GM12873 (cell line): ENCODE data around the gene CLEC4G.

ENCODE experiments used
- TF ChIP-seq, protein P1 (sequence below): IDR thresholded peaks from 2 replicates; pipeline ENCODE4 v1.5.1; 2012; ENCODE audit warnings: low read depth, mild to moderate bottlenecking, moderate library complexity, low read length, control low read depth; ENCODE audit not compliant: insufficient read depth; ENCODE audit errors: missing control alignments

Gene CLEC4G

DNA sequence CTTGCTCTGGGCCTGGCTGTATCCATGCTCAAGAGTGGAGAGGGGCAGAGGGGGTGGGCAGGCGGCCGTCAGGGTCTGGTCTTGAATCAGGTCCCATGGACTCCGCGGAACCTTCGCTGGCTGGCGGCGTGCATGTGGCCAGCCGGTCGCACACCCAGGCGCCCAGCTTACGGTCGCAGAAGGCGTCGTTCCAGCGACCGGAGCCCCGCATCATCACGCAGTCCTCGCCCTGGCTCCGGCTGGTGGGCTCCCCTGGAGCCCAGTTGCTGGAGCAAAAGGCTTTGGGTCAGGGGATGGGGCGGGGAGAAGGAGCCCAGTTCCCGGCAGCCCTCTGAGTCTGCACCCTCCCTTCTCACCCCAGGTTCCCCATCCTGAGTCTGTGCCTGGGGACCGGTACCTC is 42.7 kb downstream of the CLEC4G start:
- TF ChIP-seq, protein P1, sequence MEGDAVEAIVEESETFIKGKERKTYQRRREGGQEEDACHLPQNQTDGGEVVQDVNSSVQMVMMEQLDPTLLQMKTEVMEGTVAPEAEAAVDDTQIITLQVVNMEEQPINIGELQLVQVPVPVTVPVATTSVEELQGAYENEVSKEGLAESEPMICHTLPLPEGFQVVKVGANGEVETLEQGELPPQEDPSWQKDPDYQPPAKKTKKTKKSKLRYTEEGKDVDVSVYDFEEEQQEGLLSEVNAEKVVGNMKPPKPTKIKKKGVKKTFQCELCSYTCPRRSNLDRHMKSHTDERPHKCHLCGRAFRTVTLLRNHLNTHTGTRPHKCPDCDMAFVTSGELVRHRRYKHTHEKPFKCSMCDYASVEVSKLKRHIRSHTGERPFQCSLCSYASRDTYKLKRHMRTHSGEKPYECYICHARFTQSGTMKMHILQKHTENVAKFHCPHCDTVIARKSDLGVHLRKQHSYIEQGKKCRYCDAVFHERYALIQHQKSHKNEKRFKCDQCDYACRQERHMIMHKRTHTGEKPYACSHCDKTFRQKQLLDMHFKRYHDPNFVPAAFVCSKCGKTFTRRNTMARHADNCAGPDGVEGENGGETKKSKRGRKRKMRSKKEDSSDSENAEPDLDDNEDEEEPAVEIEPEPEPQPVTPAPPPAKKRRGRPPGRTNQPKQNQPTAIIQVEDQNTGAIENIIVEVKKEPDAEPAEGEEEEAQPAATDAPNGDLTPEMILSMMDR: no peak

DNA sequence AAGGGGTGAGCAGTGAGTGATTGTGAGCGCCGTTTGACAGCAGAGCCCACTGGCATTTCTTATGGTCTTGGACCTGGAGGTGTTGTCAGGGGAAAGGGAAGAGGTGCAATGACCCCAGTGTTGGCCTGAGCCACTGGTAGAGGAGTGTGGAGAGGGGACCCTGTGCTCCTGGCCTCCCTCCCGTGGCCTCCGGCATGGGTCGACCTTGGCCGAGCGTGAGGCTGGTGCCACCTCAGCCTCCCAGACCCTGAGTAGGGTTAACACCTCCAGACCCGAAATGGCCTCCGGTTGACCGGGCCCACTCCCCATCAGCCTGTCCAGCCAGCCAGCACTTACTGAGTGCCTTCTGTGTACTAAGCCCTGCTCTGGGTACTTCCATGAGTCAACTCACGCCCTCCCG is 44.7 kb downstream of the CLEC4G start:
- TF ChIP-seq, protein P1: no peak

DNA sequence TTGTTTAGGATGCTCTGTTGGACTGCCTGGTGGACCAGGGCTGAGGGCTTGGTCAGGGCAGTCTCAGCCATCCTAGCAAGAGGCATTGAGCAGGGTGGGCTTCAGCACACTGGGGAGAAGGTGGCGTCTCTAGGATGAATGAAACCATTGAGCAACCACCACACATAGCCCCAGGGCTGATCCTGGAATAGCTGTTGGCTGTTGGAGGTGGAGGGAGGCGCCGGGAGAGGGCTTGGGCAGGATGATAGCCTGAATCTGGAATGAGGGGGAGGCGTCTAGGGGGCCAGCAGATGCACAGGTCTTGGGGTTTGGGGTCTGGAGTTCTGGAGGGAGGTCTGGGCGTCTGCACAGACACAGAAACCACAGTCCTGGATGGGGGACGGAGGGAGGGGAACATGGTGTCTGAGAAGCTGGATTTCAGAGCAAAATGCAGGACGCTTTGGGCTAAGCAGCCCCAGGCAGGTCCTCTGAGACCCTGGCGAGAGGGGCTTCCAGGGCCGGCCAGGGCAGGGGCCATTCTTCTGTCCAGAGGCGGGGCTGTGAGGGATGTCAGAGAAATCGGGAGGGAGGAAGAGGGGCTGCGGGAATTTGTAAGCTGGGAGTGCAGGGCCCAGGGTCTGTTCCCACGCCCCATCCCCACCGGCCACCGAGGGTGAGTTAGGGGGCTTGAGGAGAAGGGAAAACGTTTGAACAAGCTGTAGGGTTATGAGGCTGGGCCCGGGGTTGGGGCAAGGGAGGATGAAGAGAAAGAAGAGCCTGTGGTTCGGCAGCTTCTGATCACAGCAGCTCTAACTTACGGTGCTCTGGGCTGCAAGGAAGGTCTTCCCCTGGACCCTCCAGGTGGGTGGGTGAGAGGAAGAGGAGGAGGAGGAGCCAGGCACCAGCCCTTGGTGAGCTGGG is 46.1 kb downstream of the CLEC4G start:
- TF ChIP-seq, protein P1: no peak

DNA sequence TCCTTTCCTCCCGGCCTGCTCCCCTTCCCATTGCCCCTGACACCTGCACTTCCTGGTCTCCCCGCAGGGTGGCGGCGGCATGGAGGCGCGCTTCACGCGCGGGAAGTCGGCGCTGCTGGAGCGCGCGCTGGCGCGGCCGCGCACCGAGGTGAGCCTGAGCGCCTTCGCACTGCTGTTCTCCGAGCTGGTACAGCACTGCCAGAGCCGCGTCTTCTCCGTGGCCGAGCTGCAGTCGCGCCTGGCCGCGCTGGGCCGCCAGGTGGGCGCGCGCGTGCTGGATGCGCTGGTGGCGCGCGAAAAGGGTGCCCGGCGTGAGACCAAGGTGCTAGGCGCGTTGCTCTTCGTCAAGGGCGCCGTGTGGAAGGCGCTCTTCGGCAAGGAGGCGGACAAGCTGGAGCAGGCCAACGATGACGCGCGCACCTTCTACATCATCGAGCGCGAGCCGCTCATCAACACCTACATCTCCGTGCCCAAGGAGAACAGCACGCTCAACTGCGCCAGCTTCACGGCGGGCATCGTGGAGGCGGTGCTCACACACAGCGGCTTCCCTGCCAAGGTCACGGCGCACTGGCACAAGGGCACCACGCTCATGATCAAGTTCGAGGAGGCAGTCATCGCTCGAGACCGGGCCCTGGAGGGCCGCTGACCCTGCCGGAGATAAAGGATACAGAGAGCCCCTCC is 49.6 kb downstream of the CLEC4G start:
- TF ChIP-seq, protein P1: no peak

DNA sequence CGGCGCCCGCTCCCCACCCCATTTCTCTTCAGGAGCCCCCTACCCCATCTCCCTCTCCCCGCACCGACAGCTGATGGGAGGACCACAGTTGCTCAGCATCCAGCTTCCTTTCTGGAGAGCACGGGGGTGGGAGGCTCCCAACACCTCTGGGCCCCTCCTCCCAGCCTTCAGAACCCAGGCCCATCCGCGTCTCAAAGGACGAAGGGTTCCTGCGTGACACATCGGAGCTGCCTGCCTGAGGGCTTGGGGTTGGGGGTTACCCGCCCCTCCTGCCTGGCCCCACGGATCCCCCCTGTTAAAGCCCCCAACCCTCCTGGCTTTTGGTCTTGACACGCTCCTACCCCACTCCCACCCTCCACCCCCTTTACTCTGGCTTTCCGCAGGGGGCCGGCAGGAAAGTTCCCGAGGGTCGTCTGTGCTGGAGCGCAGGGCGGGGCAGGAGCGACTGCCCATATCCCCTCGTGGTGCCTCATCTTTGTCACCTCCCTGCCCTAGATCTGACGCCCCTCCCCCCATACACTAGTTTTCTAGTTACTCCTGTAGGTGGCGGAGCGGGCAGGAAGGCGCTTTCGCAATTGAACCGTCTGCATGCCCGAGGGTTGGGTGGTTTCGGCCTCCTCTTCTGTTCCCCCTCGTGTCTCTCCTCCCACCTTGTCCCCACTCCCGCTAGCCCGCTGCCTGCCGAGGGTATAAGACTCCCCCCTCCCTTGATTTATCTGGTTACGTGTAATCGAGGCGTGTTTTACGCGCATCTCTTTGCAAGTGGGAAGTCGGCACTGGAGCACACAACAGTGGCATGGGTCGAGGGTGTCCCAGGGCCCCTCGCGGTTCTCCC is 50.4 kb downstream of the CLEC4G start:
- TF ChIP-seq, protein P1: peak; percentile 76

DNA sequence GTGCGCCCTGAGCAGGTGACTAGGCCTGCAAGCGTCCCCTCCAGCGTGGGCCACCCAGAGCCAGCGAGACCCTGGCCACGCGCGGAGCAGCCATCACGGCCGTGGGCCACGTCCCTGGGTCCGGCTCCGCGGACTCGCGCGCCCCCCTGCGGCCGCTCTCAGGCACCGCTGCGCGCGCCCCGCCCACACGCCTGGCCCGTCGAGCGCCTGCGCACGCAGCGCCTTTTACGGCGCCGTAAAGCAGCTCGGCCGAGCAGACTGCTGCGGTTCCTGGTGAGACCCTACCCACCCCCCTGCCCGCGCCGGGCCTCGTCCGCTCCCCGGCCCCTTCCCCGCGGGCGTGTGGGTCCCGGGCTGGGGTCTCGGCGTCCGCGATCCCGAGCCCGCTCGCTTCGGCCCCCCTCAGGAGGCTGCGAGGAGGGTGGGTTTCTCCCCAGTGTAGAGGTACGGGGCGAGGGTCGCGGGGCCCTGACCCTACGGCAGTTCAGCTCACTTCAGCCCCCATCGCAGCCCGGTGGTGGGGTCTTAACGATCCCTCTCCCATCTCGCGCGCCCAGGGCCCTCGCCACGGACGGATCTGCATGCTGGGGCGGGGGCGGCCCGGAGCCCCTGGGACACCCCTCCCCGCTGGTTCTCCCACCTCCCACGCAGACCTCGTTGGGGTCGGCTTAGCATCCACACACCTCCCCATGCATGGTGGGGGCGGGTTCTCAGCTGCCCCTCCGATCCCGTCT is 51.1 kb downstream of the CLEC4G start, which contains the start of gene TRAPPC5:
Gene TRAPPC5 (plus strand): TSS at position 228 of the 734 bp plus-strand sequence. CDS start 1,421 bp downstream, outside the sequence.
- TF ChIP-seq, protein P1: peak; percentile 86
